MCF 10A (cell line): ENCODE data around the gene ZMIZ1. TPM values are rescaled to one million over a fixed set of nuclear protein-coding genes. Genes with fewer than 3 reads are reported as not detected.

Source experiments
- BruUV-seq: library from RNA; stranded (reverse); fragments of 400-500 nt; replicated peaks from 2 replicates; lab custom pipeline; 2021; lab: Mats Ljungman, UMichigan
- CTCF ChIA-PET: fragments of 300-600 bp; sonication (Branson Sonifier 250); formaldehyde crosslinking; extraction: SDS; loops from one replicate; lab custom pipeline; 2021; ENCODE audit warnings: antibody characterized with exemption, inconsistent platforms; lab: Yijun Ruan, JAX
- POLR2A ChIA-PET: fragments of 300-600, 350-650 bp; sonication (Branson Sonifier 250); formaldehyde crosslinking; extraction: SDS; loops from one replicate; lab custom pipeline; 2020; ENCODE audit warnings: antibody characterized with exemption, inconsistent platforms; lab: Yijun Ruan, JAX
- DNase-seq: peaks from one replicate; pipeline ENCODE4 v3.0.0-alpha.2; 2018; ENCODE audit not compliant: unreplicated experiment
- H3K27ac Mint-ChIP-seq: one replicate; pipeline ENCODE4 v1.8.0; 2022; ENCODE audit warnings: mild to moderate bottlenecking, low read depth, mixed read lengths; ENCODE audit not compliant: unreplicated experiment
- H3K27me3 Mint-ChIP-seq: one replicate; pipeline ENCODE4 v1.8.0; 2022; ENCODE audit warnings: mixed read lengths; ENCODE audit not compliant: insufficient read depth, unreplicated experiment
- H3K36me3 Mint-ChIP-seq: one replicate; pipeline ENCODE4 v1.8.0; 2022; ENCODE audit warnings: mild to moderate bottlenecking, moderate library complexity, mixed read lengths; ENCODE audit not compliant: insufficient read depth, unreplicated experiment
- H3K4me1 Mint-ChIP-seq: one replicate; pipeline ENCODE4 v1.8.0; 2022; ENCODE audit warnings: mixed read lengths; ENCODE audit not compliant: insufficient read depth, unreplicated experiment
- H3K4me3 Mint-ChIP-seq: one replicate; pipeline ENCODE4 v1.8.0; 2022; ENCODE audit warnings: mild to moderate bottlenecking, moderate library complexity, mixed read lengths; ENCODE audit not compliant: unreplicated experiment
- H3K9me3 Mint-ChIP-seq: one replicate; pipeline ENCODE4 v1.8.0; 2022; ENCODE audit warnings: mixed read lengths; ENCODE audit not compliant: unreplicated experiment
- CTCF ChIP-seq: fragments of 200-600 bp; IDR thresholded peaks from one replicate; pipeline ENCODE4 v1.8.0; 2022; ENCODE audit warnings: antibody characterized with exemption, mild to moderate bottlenecking; ENCODE audit not compliant: unreplicated experiment
- intact Hi-C: fragments of 100-400 bp; cut with micrococcal nuclease; formaldehyde crosslinking; loops from 2 replicates; pipeline ENCODE4 v1.14.1; 2022
- total RNA-seq: library from RNA; stranded (reverse); gene quantifications from 2 replicates; pipeline ENCODE4 v1.2.3, GENCODE V29; 2022

ZMIZ1 gene
- total RNA-seq, 1 experiment from 2014 or later = 15.5 TPM

DNA sequence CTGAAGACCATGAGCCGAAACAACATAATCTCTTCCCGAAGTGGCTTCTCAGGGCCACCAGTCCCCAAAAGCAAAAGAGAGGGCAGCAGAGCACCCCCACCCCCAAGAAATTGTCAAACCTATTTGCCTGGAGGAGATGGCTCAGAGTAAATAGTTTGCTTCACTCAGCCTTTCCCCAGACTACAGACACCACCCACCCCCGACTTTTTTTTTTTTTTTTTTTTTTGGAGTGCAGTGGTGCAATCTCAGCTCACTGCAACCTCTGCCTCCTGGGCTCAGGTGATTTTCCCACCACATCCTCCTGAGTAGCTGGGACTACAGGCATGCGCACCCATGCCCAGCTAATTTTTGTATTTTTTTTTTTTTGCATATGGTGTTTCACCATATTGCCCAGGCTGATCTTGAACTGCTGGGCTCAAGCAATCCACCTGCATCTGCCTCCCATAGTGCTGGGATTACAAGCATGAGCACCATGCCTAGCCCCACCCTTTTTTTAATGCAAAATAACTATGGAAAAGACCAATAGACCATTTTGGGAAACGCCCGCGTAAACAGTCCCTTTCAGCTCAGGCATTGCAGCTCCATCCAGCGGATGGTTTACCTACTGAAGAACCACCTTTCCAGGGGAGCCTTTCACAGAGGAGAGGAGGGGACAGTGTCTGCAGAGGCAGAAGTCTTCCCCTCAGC is 9.7 kb downstream of the ZMIZ1 start:
- H3K27ac Mint-ChIP-seq = peak overlapping the region; percentile 23
- H3K4me1 Mint-ChIP-seq = peaks cover 35% of the 10 kb centered on the region
- intact Hi-C loops = no loop called here
- ChIA-PET CTCF (interaction anchor here (1.1 kb wide), 2 partner anchors 119 kb away, joined by 3 read pairs; no protein-coding TSS in a partner anchor), POLR2A (no interaction called here)
- BruUV-seq = no TSS peak
- no peaks in the 10 kb centered on the region for H3K27me3 Mint-ChIP-seq
- no peaks in the 10 kb centered on the region for H3K9me3 Mint-ChIP-seq
- TF ChIP-seq CTCF = no peak
- H3K4me3 Mint-ChIP-seq = no peak overlapping the region
- DNase-seq = peak; percentile 63
- H3K36me3 Mint-ChIP-seq = peaks cover 6% of the 10 kb centered on the region

DNA sequence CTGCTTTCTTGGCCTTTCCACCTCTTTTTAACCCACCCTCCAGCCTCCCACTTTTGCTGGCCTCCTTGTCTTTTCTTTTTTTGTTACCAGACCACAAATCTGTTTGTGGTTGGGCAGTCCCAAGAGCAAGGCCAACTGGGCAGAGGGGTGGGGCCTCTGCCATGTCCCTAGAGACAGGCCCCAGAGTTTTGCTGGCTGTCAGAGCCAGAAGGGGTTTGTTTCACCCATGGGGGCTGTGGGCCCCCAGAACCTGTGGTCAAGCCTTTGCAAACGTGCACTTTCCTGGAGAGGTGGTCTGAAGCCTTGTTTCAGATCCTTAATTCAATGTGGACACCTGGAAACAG is 10.3 kb downstream of the ZMIZ1 start:
- H3K9me3 Mint-ChIP-seq = no peaks in the 10 kb centered on the region
- ChIA-PET CTCF (interaction anchor here (0.6 to 1.3 kb wide), 3 partner anchors 9 to 118 kb away, joined by 3 to 4 read pairs (median 3); no protein-coding TSS in a partner anchor), POLR2A (interaction anchor here (0.6 to 1.8 kb wide), 3 partner anchors 8 to 10 kb away, joined by 3 to 7 read pairs (median 3); partner anchors contain the start of gene ZMIZ1)
- H3K4me1 Mint-ChIP-seq = peaks cover 40% of the 10 kb centered on the region
- intact Hi-C loops = no loop called here
- peak overlapping the region; percentile 23 for H3K27ac Mint-ChIP-seq
- H3K36me3 Mint-ChIP-seq = peaks cover 6% of the 10 kb centered on the region
- DNase-seq = peak; percentile 23
- no peaks in the 10 kb centered on the region for H3K27me3 Mint-ChIP-seq
- no TSS peak for BruUV-seq
- no peak overlapping the region for H3K4me3 Mint-ChIP-seq
- no peak for TF ChIP-seq CTCF

DNA sequence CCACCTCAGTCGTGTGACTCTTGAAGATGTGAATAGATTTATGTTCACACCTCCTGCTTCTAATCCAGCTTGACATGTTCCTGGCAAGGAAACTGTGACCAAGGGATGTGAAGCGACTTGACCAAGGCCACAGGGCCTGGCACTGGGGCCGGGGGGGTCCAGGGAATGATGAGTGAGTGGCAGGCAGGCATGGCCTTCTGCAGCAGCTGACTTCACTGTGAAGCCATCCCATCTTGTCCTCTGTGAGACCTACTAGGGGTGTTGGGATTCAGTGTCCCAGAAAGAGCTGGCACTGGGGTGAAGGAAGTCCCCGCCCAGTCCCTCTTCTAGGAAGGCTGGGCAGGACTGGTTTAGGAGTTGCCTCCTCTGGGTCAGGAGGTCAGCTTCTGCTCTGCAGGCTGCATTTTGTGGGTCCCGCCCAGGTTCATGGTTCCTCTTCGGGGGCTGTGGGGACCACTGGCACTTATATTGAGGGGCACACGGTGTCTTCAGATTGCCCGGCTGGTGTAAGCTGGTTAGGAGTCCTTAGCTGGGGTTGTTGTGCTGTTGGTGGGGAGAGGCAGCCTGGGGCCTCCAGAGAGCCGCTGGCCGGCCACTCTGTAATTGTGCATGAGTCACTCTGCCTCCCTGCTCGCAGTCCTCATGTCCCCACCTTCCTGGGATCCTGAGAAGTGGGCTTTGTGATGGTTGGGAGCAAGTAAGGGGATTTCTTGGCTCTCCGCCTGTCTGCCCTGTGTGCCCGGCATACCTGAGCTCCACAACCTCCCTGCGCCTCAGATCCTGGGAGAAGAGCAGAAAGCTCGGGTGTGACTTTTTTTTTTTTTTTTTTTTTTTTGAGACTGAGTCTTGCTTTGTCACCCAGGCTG is 11.0 kb downstream of the ZMIZ1 start:
- H3K27me3 Mint-ChIP-seq = no peaks in the 10 kb centered on the region
- peak overlapping the region; percentile 63 for H3K27ac Mint-ChIP-seq
- no peak overlapping the region for H3K4me3 Mint-ChIP-seq
- H3K36me3 Mint-ChIP-seq = peaks cover 6% of the 10 kb centered on the region
- peak; percentile 60 for DNase-seq
- BruUV-seq = no TSS peak
- CTCF ChIA-PET = interaction anchor here (0.6 to 1.6 kb wide), 6 partner anchors 8 to 130 kb away, joined by 3 to 5 read pairs (median 3); no protein-coding TSS in a partner anchor
- TF ChIP-seq CTCF = no peak
- peaks cover 47% of the 10 kb centered on the region for H3K4me1 Mint-ChIP-seq
- intact Hi-C loops = no loop called here
- POLR2A ChIA-PET = interaction anchor here (0.6 to 1.8 kb wide), 6 partner anchors 8 to 776 kb away, joined by 3 to 7 read pairs (median 4); partner anchors contain the start of gene ZMIZ1
- H3K9me3 Mint-ChIP-seq = no peaks in the 10 kb centered on the region
